NCI-H526 treated with DMSO at 0.1 percent for 48 hours (cell line): Measurements from ENCODE around the gene SYN1.

Experiments used
- DNase-seq: peaks from one replicate; lab custom pipeline; 2025; lab: John Stamatoyannopoulos, UW

Gene SYN1

GRCh38 chrX:47595716-47596251 is 23.9 kb downstream of the SYN1 start:
- DNase-seq, result no peak

GRCh38 chrX:47593522-47593921 is 26.1 kb downstream of the SYN1 start:
- DNase-seq, result no peak

GRCh38 chrX:47590984-47591383 is 28.7 kb downstream of the SYN1 start:
- DNase-seq, result no peak

GRCh38 chrX:47587906-47588735 is 31.5 kb downstream of the SYN1 start:
- no peak for DNase-seq

GRCh38 chrX:47587091-47587891 is 32.4 kb downstream of the SYN1 start:
- DNase-seq, result no peak

- DNase-seq, result no peak
These were observed 33.4 kb downstream of the SYN1 start for GRCh38 chrX:47586043-47586787.

- no peak for DNase-seq
These were observed 34.4 kb downstream of the SYN1 start for GRCh38 chrX:47585273-47585672.

GRCh38 chrX:47584714-47585113 is 34.9 kb downstream of the SYN1 start:
- DNase-seq, result no peak

- DNase-seq, result no peak
These were observed 36.3 kb downstream of the SYN1 start for GRCh38 chrX:47583240-47583861.

- DNase-seq, result no peak
These were observed 37.7 kb downstream of the SYN1 start, which contains the start of gene TIMP1 for GRCh38 chrX:47581731-47582647. TSS of gene TIMP1 (plus strand) at chrX:47582436. CDS start at chrX:47583416, 980 bp downstream.

- no peak for DNase-seq
These were observed 40.1 kb downstream of the SYN1 start for GRCh38 chrX:47579537-47579936.

- DNase-seq, result no peak
These were observed 41.0 kb downstream of the SYN1 start for GRCh38 chrX:47578692-47579091.

- DNase-seq, result no peak
These were observed 41.8 kb downstream of the SYN1 start for GRCh38 chrX:47577901-47578300.

- DNase-seq, result no peak
These were observed 42.2 kb downstream of the SYN1 start for GRCh38 chrX:47577424-47577823.

- DNase-seq, result no peak
These were observed 43.4 kb downstream of the SYN1 start for GRCh38 chrX:47576021-47576898.

- DNase-seq, result no peak
These were observed 44.9 kb downstream of the SYN1 start for GRCh38 chrX:47574547-47575301.

- DNase-seq, result no peak
These were observed 45.5 kb downstream of the SYN1 start for GRCh38 chrX:47574076-47574546.

- no peak for DNase-seq
These were observed 46.1 kb downstream of the SYN1 start for GRCh38 chrX:47573341-47574075.
